Activated gamma-delta T cell treated with Interleukin-2 at 50 U/mL for 16 hours (primary cell): ENCODE data around the gene ZSCAN20.
"Not testable (repeated sequence)": the region's sequence is repeated elsewhere in the genome, so short reads cannot be mapped to it uniquely, and the experiment has no call there.

ENCODE experiments used
- DNase-seq: peaks from one replicate; pipeline ENCODE4 v3.0.0-alpha.2; 2020

Gene ZSCAN20

DNA sequence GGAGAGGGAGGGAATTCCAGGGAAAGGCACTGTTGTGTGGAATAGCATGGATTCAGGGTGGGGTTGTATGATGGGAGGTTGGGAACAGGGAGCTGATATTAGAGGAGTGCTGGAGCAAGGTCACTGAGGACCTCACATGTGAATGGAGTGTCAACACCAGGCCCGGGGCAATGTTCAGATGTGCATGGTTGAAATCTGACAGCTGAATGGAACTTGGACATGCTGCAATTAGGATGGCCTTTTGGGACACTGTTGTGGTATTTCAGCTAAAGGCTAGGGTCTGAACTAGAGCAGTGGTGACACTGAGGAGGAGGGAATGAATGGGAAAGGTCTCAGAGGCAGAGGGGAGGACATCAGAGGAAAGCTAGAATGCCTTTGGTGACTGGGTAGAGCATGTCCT is 25.0 kb downstream of the ZSCAN20 start:
- DNase-seq: no peak

DNA sequence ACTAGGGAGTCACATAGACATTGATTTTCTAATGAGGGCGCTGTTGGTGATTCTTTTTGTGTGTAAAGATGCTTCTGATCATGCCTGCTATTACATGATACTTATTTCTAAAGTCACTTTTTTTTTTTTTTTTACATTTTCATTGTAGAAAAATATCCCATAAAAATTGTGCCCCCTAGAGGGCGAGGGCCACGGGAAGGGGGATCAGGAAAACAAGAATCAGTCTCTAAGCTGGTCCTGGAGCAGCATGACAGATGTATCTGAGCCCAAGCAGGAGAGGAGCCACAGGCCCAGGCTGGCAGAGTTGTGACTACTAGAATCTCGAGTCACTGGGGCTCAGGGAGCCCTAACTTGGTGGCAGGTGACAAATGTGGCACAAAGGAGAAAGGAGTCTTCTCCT is 28.1 kb downstream of the ZSCAN20 start:
- no peak for DNase-seq

DNA sequence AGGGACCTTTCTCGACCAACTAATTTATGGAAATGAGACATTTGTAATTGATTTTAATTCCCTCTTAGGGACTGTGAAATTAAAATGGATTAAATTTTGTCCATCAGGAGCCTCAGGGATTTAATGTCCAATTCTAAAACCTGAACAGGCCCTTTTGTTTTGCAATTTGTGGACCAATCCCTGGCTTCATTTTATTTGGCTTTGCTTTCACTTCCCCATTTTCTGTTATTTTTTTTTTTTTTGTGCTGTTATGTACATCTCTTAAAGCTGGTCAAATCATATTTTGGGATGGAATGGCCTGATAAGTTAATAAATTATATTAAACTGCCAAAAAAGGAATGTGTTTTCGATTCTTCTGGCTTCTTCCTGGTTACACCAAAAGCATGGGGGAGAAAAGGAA is 28.9 kb downstream of the ZSCAN20 start:
- no peak for DNase-seq

DNA sequence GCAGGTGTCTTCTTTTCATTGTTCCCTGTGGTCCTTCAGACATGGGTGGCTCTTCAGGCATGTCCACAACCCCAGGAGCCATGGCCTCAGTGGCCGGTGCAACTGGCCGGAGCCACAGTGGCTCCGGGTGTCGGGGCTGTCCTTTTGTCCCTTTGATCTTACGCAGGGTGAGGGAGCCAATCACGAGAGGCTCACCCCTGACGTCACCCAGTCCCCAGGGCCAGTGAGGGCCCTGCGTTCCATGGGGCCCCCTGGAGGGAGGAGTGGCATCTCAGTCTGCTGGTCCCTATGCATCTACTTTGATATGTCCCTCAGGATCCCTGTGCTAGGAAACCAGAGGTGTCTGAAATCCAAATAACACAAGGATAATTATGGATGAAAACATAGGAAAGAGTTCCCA is 29.3 kb downstream of the ZSCAN20 start:
- no peak for DNase-seq

DNA sequence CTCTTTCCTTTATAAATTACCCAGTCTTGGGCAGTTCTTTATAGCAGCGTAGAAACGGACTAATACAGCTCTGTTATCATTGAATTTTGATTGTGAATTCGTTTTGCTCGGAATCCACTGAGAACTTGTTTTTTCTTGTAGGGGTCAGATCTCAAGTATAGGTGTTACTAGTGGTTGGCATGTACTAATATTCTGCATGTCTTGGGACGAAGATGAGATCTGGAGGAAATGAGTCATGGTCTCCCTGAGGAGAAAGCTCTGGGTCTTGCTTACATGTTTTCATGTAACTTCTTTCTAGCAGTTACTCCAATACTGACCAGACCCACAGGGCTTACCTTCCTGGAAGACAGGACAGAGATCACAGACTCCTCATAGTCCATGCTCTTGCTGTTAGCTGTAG is 30.3 kb downstream of the ZSCAN20 start:
- no peak for DNase-seq

DNA sequence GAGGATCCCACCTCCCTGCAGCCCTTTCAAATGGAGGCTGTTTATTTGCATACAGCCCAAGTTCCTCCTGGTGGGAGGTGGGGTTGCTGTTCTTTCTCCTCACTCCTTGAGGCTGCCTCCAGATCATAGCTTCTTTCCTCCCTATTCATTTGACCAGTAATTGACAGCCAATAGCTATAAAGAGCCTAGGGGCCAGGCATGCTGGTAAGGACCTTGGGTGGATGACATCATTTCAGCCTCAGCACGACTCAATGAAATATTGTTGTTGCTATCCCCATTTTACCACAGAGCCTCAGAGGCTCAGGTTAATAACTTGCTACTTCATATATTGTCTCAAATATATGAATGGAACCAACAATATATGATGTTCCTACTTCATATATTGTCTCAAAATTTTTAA is 31.1 kb downstream of the ZSCAN20 start:
- DNase-seq: no peak

DNA sequence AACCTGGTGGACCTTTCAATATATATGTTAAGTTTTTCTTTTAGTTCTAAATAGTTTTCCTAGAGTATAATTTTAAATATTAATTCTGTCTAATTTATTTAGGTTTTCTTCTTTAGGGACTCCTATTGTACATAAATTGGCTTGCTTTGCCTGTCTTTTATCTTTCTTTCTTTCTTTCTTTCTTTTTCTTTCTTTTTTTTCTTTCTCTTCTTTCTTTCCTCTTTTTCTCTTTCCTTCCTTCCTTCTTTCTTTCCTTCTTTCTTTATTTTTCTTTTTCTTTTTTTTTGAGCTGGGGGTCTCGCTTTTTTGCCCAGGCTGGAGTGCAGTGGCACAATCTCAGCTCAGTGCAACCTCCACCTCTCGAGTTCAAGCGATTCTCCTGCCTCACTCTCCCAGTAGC is 35.2 kb downstream of the ZSCAN20 start:
- no peak for DNase-seq

DNA sequence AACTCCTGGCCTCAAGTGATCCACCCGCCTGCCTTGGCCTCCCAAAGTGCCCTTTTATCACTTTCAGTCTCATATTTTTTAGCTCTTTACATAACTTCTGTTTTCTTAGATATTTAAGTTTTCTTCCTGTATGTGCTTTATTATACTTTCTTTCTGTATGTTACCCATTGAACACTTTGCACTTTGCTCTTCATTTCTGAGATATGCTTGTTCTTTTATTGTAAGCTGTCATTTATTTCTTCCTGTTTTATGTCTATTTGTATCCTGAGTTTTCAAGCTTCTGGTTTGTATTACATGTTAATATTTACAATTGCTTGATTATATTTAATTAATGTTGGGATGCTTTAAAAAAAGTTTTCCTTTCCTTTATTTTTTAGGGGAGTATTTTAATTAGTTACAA is 35.7 kb downstream of the ZSCAN20 start:
- no peak for DNase-seq

DNA sequence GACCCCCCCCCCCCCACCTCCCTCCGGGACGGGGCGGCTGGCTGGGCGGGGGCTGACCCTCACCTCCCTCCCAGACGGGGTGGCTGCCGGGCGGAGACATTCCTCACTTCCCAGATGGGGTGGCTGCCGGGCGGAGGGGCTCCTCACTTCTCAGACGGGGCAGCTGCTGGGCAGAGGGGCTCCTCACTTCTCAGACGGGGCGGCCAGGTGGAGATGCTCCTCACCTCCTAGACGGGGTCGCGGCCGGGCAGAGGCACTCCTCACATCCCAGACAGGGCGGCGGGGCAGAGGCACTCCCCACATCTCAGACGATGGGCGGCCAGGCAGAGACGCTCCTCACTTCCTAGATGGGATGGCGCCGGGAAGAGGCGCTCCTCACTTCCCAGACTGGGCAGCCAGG is 36.8 kb downstream of the ZSCAN20 start:
- not testable (repeated sequence) for DNase-seq

DNA sequence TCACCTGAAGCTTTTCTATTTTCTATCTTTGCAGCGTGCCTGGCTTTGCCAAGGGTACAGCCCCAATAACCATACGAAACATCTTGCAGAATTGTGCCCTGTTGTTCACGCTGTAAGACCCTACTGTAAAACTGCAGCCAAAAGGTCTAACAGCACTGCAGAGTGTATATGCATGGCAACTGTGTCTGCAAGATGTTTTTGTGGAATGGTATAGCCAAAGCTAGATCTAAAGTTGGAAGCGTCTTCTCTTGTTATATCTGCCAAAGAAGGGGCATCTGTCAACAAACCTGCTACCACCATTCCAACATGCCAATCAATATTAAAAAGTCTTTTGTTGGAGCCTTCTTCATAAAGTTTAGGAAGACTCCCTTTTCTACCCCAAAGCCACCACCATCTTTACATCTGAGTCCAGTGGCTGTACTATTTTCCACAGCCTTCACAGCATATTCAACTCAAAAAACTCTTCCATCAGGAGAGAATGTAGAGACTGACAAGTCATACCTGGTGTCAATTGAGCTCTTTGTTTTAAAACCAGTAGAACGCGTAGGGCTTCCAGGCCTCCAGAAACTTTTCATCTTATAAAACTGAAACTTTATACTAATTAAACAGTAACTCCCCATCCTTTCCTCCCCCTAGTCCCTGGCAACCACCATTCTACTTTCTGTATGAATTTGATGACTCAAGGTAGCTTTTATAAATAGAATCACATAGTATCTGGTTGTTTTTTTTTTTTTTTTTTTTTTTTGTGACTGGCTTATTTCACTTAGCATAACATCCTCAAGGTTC is 40.0 kb downstream of the ZSCAN20 start:
- DNase-seq: no peak

DNA sequence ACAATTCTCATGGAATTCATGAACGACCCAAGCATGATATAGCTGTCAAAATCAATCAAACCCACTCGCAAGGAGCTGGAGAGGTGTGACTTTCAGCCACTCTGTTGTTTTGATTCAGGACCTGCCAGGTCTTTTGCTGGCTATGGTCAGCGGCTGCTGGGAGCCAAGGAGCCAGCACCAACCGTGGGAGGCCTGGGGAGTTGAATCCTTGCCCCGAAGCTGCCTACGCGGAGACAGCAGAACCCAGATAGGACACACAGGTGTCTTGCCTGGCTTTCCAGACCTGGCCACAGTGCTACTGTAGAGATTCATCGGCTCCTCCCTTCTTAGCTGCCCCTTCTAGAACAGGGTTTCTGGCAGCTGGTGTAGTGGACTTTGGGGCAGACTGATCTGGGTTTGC is 42.7 kb downstream of the ZSCAN20 start:
- no peak for DNase-seq

DNA sequence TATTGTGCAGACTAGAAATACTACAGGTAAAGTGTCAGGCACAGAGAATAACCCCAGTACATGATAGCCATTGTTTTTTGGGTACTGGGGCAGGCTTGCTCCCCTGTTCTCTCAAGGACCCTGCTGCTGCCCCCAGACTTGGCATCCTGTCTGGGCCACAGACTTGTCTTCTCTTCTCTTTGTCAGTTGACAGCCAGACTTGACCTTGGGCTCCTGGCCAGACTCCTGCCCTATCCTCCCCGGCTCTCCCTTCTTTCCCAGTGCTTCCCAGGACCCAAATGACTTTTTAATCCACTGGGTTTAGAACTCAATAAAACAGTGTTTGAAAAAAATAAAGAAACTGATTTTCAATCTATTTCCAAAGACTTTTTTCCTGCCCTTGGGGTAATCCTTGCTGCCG is 43.2 kb downstream of the ZSCAN20 start:
- no peak for DNase-seq

DNA sequence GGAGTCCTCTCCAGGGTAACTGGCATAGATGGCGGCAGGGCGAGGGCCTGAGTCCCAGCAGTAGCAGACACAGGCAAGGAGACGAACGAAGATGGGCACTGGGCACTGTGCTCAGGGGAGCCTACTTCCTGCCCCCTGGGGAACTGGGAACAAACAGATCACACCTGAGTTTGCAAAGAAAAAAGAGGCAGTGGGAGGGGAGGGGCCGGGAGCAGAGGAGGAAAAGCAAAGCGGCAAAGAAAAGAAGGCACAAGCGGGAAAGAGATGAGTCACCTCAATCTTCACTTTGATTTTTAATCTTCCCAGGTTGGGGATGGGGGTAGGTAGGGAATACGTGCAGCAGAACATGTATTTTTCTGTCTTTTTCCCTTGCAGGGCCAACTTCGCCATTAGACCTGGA is 44.0 kb downstream of the ZSCAN20 start:
- DNase-seq: no peak

DNA sequence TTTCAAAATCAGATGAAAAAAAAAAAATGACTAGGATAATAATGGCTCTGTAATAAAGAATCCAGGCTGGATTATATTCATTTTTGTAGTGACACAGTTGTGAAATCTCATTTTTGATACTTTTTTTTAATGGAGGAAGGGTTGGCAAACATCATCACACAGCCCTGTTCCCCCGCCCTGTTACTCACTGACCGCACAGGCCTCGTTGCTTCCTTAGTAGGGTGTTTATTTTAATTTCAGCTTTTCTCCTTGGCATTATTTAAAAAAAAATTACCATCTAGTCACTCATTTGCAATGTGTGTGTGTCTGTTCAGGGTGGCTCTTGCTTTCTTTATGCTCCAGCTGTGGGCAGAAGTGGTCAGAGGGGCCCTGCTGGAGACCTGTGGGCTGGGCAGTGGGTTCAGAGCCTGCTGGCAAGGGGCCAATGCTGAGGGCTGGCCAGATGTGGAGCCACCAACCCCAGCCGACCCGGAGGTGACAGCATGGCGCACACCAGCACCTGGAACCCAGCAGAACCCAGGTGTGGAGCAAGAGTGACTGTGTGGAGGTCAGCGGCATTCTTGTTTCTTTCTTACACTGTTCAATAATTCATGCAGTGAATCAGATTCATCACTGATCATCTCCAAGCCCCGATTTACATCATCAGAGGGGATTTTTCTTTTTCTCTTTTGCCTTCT is 44.6 kb downstream of the ZSCAN20 start:
- no peak for DNase-seq

DNA sequence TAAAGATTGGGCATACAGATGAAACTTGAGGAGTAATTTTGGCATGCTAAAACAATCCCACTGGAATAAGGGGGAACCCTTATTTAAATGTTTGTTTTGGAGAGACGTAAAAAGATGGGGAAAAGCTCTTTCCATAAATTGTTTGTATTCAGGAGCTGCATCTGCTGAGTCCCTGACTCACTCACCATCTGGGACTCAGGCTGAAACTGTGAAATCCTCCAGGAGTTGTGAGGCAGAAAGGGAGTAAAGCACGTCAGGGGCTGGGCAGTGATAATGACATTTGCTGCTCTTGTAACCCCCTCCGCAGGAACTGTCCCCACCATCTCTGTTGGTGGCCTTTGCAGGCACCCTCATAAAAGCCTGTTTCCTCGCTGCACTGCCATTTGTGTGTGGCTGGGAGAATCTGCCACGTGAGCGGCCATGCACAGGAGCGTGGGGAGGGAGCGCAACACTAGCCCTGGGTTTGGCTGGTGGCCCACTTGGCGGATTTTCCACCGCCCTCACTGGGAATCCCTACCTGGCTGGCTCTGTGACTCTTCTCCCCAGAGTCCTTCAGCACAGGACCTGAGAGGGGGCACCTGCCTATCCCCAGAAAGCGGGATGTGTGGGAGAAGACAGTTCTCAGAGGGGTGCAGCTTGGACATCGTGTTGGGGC is 45.3 kb downstream of the ZSCAN20 start:
- no peak for DNase-seq

DNA sequence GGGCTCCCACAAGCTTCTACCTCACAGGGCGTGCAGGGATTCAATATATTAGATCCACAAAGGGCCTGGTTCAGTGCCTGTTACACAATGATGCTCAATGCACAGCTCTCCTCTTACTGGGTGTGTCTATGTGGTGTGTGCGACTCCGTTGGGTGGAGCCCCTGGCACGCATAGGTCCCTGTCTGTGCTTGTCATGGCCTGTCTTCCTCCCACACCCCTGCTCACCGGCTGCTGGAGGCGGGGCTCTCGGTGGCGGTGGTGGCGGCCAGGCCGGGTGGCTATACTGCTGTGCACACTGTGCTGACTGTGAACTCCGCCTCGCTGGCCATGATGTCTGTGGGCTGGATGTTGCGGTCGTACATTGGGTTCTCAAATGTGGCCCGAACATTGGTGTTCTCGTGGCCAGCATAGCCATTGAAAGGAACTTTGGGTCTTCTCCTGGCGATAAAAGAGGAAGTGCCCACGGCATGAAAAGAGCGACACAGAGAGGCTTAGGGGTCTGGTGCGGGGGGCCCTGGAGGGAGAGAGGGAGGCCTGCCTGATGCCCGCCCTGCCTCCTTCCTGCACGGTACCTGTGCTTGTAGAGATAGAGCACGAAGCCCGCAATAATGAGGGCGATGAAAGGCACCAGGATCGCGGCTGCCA is 46.9 kb downstream of the ZSCAN20 start:
- DNase-seq: no peak

DNA sequence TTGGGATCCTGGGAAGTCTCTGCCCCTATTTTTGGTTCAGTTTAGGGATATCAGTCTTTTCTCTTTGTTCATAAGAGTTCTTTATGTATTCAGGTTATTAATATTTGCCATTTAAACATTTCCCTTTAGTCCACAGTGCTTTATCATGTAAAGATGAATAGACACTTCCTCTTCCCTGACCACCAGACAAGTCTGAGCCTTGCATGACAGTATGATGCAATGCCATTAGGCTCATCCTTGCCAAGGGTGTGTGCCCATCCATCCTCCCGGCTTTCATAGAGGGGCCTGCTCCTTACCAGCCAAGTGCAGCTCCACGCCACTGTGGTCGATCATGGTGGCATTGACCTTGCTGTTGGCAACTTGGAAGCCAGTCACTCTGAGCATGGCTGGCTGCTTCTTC is 52.1 kb downstream of the ZSCAN20 start:
- no peak for DNase-seq

DNA sequence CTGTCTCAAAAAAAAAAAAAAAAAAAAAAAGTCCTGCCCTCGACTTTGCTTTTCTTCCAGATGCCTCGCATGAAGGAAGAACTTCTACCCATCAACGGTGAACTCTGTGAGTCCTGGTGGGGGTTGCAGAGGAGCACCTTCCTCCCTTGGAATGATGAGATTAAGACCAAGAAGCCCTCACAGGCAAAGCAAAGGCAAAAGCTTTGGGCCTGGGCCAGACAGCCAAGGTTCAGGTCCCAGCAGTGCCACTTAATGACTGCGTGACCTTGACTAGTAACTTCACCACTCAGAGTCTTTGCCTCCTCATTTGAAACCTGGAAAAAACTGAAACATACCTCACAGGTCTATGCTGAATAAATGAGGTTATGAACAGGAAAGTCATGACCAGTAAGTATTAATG is 55.5 kb downstream of the ZSCAN20 start:
- no peak for DNase-seq

DNA sequence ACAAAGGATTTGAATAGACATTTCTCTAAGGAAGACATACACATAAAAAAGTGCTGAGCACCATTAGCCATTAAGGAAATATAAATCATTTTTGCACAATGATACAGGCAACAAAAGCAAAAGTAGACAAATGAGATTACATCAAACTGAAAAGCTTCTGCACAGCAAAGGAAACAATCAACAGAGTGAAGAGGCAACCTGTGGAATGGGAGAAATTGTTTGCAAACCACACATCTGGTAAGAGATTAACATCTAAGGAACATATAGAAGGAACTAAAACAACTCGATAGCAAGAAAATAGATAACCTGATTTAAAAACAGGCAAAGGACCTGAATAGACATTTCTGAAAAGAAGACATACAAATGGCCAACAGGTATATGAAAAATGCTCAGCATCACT is 57.5 kb downstream of the ZSCAN20 start:
- DNase-seq: no peak

DNA sequence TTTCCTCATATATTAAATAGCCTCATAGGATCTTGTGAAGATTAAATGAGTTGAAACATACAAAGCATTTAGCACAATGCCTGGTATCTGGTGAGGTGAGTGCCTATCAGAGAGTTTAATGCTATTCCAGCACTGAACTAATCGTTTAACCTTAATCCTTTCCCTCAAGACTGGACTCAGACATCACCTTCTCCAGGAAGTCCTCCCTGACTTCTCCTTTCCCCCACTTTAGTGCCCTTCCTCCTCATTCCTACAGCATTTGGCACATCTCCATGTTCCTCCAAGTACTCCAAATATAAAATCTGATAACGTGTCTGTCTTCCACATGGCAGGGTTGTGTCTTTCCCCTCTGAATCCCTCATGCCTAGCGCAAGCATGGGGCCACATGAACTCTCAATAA is 59.8 kb downstream of the ZSCAN20 start:
- no peak for DNase-seq

DNA sequence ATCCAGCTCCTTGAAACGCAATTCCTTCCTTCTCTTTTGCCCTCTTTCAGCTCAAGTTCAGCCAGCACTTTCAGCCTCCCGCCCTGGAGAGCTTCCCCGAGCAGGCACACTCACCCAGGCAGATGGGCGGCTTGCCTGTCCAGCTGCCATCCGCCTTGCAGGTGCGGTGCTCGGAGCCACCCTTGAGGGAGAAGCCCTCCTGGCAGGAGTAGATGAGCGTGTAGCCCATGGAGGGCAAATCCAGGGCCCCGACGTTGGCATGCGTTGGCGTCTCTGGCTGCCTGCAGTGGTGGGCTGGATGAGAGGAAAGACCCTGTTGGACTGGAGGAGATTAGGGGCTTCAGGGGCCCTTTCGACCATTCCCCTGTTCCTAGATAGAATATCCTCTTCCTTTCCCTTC is 60.5 kb downstream of the ZSCAN20 start:
- no peak for DNase-seq

DNA sequence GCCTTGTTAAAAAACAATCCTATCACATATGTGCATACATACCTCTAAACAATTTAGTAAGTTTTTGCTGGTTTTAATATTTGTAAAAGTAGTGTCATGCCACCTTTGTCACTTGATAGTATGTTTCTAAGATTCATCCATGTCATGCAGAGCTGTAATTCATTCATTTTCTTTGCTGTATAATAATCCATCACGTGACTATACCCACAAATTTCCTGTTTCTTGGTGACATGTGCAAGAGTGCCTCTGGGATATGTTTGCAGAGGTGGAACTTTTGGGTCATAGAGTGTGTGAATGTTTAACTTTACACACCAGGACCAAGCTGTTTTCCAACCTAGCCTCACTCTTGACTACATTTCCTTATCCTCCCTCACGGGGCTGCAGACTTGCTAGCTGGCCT is 62.9 kb downstream of the ZSCAN20 start:
- DNase-seq: no peak

DNA sequence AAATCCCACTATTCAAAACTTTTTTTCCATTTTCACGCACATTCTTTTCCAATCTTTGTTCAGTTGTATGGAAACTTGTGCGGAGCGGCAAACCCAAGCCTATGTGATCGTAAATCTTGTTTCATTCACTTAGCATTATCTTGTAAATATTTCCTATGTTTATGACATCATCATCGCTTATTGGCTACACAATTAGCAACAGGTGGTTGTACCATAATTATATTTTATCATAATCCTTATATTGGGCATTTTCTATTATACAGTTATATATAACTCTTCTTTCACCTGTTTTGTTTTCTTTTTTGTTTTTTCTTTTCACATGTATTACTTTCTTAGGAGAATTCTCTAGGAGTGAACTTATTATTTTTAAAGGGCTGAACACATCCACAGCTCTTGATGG is 65.4 kb downstream of the ZSCAN20 start:
- no peak for DNase-seq

DNA sequence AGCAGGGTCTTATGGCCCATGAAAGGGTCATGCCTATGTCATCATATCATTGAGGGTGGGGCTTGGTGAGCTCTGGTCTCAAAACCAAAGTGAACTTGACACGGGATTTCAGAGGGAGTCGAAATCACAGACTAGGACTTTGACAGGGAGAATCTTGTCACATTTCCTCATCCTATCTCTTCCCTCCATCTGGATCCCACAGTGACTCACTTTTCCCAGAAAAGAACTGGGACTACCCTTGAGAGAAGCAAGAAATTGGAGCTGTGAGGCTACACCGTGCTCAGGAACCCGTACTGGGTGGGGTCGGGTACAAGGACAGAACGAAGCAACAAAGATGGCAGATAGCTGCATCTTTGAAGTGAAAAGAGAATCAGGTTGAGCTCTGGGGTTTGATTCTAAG is 69.5 kb downstream of the ZSCAN20 start:
- no peak for DNase-seq
